PC-9 (cell line): ENCODE results near the gene PON3. TPM values are rescaled to one million over a fixed set of nuclear protein-coding genes. Genes with fewer than 3 reads are reported as not detected.

Experiments used
- BruUV-seq: library from RNA; stranded (reverse); fragments of 400-500 nt; replicated peaks from 2 replicates; lab custom pipeline; 2021; lab: Mats Ljungman, UMichigan
- CTCF ChIA-PET: fragments of 300-600 bp; sonication (Branson Sonifier 250); formaldehyde crosslinking; loops from one replicate; lab custom pipeline; 2022; ENCODE audit warnings: antibody characterized with exemption; lab: Charles Lee
- POLR2A ChIA-PET: fragments of 300-600 bp; sonication (Branson Sonifier 250); formaldehyde crosslinking; loops from one replicate; lab custom pipeline; 2022; ENCODE audit warnings: antibody characterized with exemption; ENCODE audit not compliant: unreplicated experiment; lab: Charles Lee
- DNase-seq, 2 experiments: peaks; one replicate each; pipeline versions ENCODE4 v3.0.0 to v3.0.0-alpha.2; 2015 to 2022; ENCODE audit warnings: mixed read lengths in 1 of 2
- H2AFZ ChIP-seq: fragments of 200-600 bp; sonication (generic); 2 replicates; pipeline ENCODE4 v1.8.1; 2017; ENCODE audit warnings: antibody characterized with exemption
- H3F3A ChIP-seq: fragments of 200-600 bp; sonication (generic); 2 replicates; pipeline ENCODE4 v1.8.1; 2017; ENCODE audit warnings: antibody characterized with exemption, mild to moderate bottlenecking, low read depth; ENCODE audit not compliant: insufficient read depth
- H3K27ac ChIP-seq: fragments of 200-600 bp; sonication (generic); 2 replicates; pipeline ENCODE4 v1.6.1; 2016; ENCODE audit warnings: mixed run types
- H3K27me3 ChIP-seq: fragments of 200-600 bp; sonication (generic); 2 replicates; pipeline ENCODE4 v1.6.1; 2016; ENCODE audit warnings: low read depth, mixed run types; ENCODE audit not compliant: insufficient read depth
- H3K36me3 ChIP-seq: fragments of 200-600 bp; sonication (generic); 2 replicates; pipeline ENCODE4 v1.6.1; 2016; ENCODE audit warnings: low read depth, mixed run types
- H3K4me1 ChIP-seq: fragments of 200-600 bp; sonication (generic); replicated peaks from 2 replicates; pipeline ENCODE4 v1.6.1; 2016; ENCODE audit warnings: mixed run types; ENCODE audit not compliant: insufficient read depth
- H3K4me2 ChIP-seq: fragments of 200-600 bp; sonication (generic); 2 replicates; pipeline ENCODE4 v1.6.1; 2017; ENCODE audit warnings: mixed run types
- H3K4me3 ChIP-seq: fragments of 200-600 bp; sonication (generic); 2 replicates; pipeline ENCODE4 v1.6.1; 2016; ENCODE audit warnings: mixed run types
- H3K79me2 ChIP-seq: fragments of 200-600 bp; sonication (generic); 2 replicates; pipeline ENCODE4 v1.6.1; 2017; ENCODE audit warnings: low read depth, mixed run types
- H3K9me2 ChIP-seq: fragments of 200-600 bp; sonication (generic); 2 replicates; pipeline ENCODE4 v1.8.1; 2017; ENCODE audit warnings: mild to moderate bottlenecking; ENCODE audit not compliant: insufficient read depth
- H3K9me3 ChIP-seq: fragments of 200-600 bp; sonication (generic); 2 replicates; pipeline ENCODE4 v1.8.1; 2016; ENCODE audit warnings: low read depth; ENCODE audit not compliant: insufficient read depth
- H4K20me1 ChIP-seq: fragments of 200-600 bp; sonication (generic); 2 replicates; pipeline ENCODE4 v1.8.1; 2017; ENCODE audit not compliant: insufficient read depth
- EZH2 ChIP-seq: fragments of 200-600 bp; sonication (generic); IDR thresholded peaks from 2 replicates; pipeline ENCODE4 v1.8.0; 2017; ENCODE audit warnings: antibody characterized with exemption, low read depth
- intact Hi-C: fragments of 100-400 bp; cut with micrococcal nuclease; formaldehyde crosslinking; loops from one replicate; pipeline ENCODE4 v1.10.0; 2022; ENCODE audit not compliant: unreplicated experiment
- total RNA-seq: library from RNA; stranded (reverse); gene quantifications from 2 replicates; pipeline ENCODE4 v1.2.3, GENCODE V29; 2021
- TF ChIP-seq, protein P1 (sequence below): fragments of 200-600 bp; sonication (generic); conservative IDR thresholded peaks from 2 replicates; pipeline ENCODE4 v1.6.1; 2017; ENCODE audit warnings: mixed run types, antibody characterized with exemption, mild to moderate bottlenecking, moderate library complexity

PON3 gene
- total RNA-seq, 1 experiment from 2014 or later, result 0.85 TPM

DNA sequence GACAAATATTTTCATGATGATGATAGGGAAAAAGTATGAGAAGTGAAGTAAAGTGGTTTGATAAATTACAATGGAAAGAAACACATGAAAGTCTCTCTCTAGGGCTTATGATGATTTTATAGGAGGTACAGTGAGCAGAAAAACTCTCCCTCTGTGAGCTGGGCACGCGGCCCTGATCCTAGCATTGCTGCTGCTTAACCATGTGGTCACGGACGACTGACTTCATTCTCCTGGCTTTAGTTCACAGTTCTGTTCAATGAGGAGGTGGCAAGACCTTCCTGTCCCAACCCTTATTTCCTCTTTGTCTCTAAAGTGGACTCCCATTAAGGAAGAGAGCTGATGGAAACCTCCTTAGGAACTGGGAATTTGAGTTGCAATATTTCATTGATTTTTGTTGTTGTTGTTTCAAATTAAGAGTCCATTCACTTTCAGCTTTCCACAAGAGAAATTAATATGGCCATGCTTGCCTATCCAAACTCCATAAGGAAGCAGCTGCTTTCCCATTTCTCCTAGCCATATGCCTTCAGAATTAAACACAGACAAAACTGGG lies 8.2 kb upstream of the PON3 start:
- ChIA-PET POLR2A (no interaction called here), CTCF (interaction anchor here (0.6 kb wide), 1 partner anchor 442 kb away, joined by 3 read pairs; no protein-coding TSS in a partner anchor)
- Histone ChIP-seq H3K4me3 (no peak overlapping the region), H3K4me1 (no peaks in the 10 kb centered on the region), H3F3A (no peaks in the 10 kb centered on the region), H3K79me2 (no peaks in the 10 kb centered on the region), H3K36me3 (no peaks in the 10 kb centered on the region), H4K20me1 (0 out of 2 replicates have a peak, but pooled peaks cover 3% of the 10 kb centered on the region), H3K9me3 (no peaks in the 10 kb centered on the region), H3K4me2 (no peak overlapping the region), H3K9me2 (no peaks in the 10 kb centered on the region), H2AFZ (no peak overlapping the region), H3K27ac (no peak overlapping the region), H3K27me3 (no peaks in the 10 kb centered on the region)
- TF ChIP-seq EZH2, result no peak
- no peak for DNase-seq
- intact Hi-C loops, result no loop called here
- no TSS peak for BruUV-seq

DNA sequence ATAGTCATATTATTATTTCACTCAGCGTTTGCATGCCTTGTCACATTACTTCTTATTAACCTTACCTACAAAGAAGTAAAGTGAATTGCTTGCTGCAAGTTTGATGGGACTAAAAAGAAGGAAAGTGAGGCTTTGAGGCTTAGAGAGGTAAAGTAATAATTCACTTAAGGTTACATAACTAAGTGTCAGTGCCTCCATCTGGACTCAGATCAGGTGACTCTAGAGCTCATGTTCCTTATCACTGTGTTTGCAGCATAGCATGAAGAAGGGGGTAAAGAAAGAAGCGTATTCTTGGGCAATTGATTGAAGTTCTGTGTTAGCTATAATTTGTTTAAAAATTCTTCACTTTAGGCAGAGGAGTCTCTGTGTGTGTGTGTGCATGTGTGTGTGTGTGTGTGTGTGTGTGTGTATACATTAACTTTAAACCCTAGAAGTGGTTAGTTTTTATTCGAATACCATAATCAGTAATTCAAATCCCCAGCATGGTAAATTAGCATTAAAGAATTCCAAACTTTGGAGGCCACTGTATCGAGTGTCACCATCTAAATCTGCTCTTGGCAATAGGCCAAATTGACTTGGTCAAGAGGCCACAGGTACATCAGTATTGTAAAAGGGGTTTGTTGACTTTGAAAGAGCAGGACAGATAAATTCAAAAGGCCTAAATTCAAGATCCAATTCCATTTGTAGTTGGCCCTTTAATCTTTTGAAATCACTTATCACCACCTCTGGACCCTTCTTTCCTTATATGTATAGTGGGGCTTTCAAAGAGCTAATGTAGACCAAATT lies 2.2 kb upstream of the PON3 start:
- Histone ChIP-seq H2AFZ (no peak overlapping the region), H3K27ac (no peak overlapping the region), H4K20me1 (0 out of 2 replicates have a peak, but pooled peaks cover 3% of the 10 kb centered on the region), H3K27me3 (no peaks in the 10 kb centered on the region), H3K4me1 (0 out of 2 replicates have a peak, but pooled peaks cover 4% of the 10 kb centered on the region), H3K9me2 (no peaks in the 10 kb centered on the region), H3F3A (no peaks in the 10 kb centered on the region), H3K79me2 (no peaks in the 10 kb centered on the region), H3K4me3 (no peak overlapping the region), H3K4me2 (no peak overlapping the region), H3K36me3 (no peaks in the 10 kb centered on the region), H3K9me3 (no peaks in the 10 kb centered on the region)
- intact Hi-C loops, result loop anchor here (5.0 kb wide), 2 partner anchors 79 to 294 kb away; no protein-coding TSS in a partner anchor
- TF ChIP-seq EZH2, result no peak
- TF ChIP-seq, protein P1, sequence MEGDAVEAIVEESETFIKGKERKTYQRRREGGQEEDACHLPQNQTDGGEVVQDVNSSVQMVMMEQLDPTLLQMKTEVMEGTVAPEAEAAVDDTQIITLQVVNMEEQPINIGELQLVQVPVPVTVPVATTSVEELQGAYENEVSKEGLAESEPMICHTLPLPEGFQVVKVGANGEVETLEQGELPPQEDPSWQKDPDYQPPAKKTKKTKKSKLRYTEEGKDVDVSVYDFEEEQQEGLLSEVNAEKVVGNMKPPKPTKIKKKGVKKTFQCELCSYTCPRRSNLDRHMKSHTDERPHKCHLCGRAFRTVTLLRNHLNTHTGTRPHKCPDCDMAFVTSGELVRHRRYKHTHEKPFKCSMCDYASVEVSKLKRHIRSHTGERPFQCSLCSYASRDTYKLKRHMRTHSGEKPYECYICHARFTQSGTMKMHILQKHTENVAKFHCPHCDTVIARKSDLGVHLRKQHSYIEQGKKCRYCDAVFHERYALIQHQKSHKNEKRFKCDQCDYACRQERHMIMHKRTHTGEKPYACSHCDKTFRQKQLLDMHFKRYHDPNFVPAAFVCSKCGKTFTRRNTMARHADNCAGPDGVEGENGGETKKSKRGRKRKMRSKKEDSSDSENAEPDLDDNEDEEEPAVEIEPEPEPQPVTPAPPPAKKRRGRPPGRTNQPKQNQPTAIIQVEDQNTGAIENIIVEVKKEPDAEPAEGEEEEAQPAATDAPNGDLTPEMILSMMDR, result no peak
- BruUV-seq, result no TSS peak
- POLR2A ChIA-PET, result no interaction called here
- CTCF ChIA-PET, result interaction anchor here (0.7 kb wide), 1 partner anchor 211 kb away, joined by 4 read pairs; no protein-coding TSS in a partner anchor
- no peak for DNase-seq

DNA sequence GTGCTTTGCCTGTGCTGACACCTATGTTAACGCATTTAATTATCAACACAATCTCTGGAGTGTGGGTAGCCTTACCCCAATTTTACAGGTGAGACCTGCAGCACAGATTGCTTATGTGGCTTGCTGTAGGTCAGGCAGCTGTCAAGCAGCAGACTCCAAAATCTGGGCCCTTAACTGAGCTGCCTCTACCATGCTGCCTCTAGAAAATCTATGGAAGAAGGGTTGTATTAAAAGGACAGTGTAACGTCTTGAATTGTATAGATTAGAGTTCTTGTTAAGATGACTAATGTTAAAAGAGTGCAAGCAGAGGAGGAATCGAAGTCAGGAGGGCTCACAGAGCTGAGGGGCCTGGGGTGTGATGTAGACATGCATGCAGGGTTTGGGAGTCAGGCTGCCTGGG lies 1.2 kb upstream of the PON3 start:
- no peaks in the 10 kb centered on the region for H3K27me3 ChIP-seq
- H3K4me3 ChIP-seq, result no peak overlapping the region
- no peaks in the 10 kb centered on the region for H3K79me2 ChIP-seq
- no peaks in the 10 kb centered on the region for H3K9me3 ChIP-seq
- no peaks in the 10 kb centered on the region for H3K36me3 ChIP-seq
- 0 out of 2 replicates have a peak, but pooled peaks cover 4% of the 10 kb centered on the region for H3K4me1 ChIP-seq
- POLR2A ChIA-PET, result no interaction called here
- no peak for DNase-seq
- CTCF ChIA-PET, result no interaction called here
- peak overlapping the region; percentile 85; the same call in 1 of the 2 replicates for H3K4me2 ChIP-seq
- no peaks in the 10 kb centered on the region for H3F3A ChIP-seq
- 0 out of 2 replicates have a peak, but pooled peaks cover 3% of the 10 kb centered on the region for H4K20me1 ChIP-seq
- BruUV-seq, result no TSS peak
- no peak overlapping the region for H3K27ac ChIP-seq
- intact Hi-C loops, result loop anchor here (5.0 kb wide), 2 partner anchors 80 to 295 kb away; no protein-coding TSS in a partner anchor
- TF ChIP-seq, protein P1, result no peak
- TF ChIP-seq EZH2, result no peak
- no peaks in the 10 kb centered on the region for H3K9me2 ChIP-seq
- no peak overlapping the region for H2AFZ ChIP-seq
